ENCODE measurements around the gene RUBCNL. TPM values are rescaled to one million over a fixed set of nuclear protein-coding genes. Genes with fewer than 3 reads are reported as not detected.
"Not testable (repeated sequence)": the region's sequence is repeated elsewhere in the genome, so short reads cannot be mapped to it uniquely, and the experiment has no call there.

Gene RUBCNL
- total RNA-seq, 2 donors from 2014 or later, result 0.56 to 3.4 TPM

DNA sequence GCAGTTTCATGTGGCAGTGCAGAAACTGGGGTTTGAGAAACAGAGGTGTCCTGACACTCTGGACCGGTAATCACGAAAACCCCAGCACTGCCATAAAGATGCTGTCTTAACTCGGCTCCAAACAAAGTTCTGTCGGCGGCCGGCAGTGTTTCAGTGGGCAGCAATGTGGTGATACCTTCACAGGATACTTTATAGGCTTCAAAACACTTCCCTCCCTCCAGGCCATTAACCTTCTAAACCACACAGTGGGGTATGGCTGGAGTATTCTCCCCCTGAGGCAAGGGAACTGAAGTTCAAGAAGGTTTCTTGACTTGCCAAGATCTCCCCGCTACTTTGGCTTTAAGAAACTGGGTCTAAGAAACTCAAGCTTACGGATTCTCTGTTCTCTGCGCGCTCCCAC lies 1.1 kb downstream of the RUBCNL start:
- Mint-ChIP-seq H3K4me1 (peaks cover 17% of the 10 kb centered on the region), H3K27ac (no peak overlapping the region), H3K4me3 (peak overlapping the region; percentile 6), H3K36me3 (ENCODE audit: low read depth) (no peaks in the 10 kb centered on the region), H3K27me3 (peaks cover 32% of the 10 kb centered on the region), H3K9me3 (no peaks in the 10 kb centered on the region)
- no peak for ATAC-seq (replicated peaks)

GRCh38 chr13:46383383-46383782 lies 3.7 kb downstream of the RUBCNL start:
- Mint-ChIP-seq H3K4me3 (no peak overlapping the region), H3K4me1 (peaks cover 5% of the 10 kb centered on the region), H3K27ac (no peak overlapping the region), H3K27me3 (peaks cover 32% of the 10 kb centered on the region), H3K36me3 (ENCODE audit: low read depth) (no peaks in the 10 kb centered on the region), H3K9me3 (no peaks in the 10 kb centered on the region)
- no peak for ATAC-seq (replicated peaks)

DNA sequence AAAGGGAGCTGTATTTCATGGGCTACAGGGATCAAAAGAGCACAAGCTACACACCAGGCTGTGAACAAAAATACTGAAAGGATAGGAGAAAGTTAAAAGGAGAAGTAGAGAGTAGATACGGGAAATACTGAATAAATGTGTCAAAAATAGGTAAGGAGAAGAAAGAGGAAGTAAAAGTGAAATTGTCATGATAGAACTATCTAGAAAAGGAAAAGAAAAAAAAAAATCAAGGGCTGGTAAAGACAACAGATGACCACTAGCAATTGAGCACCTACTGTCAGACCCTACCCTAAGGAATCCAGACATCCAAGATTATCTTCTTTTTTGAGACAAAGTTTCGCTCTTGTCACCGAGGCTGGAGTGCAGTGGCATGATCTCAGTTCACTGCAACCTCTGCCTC lies 4.8 kb downstream of the RUBCNL start:
- no peaks in the 10 kb centered on the region for H3K9me3 Mint-ChIP-seq
- H3K27ac Mint-ChIP-seq, result no peak overlapping the region

GRCh38 chr13:46380242-46380641 lies 6.8 kb downstream of the RUBCNL start:
- Mint-ChIP-seq H3K4me1 (no peaks in the 10 kb centered on the region), H3K27me3 (peaks cover 16% of the 10 kb centered on the region), H3K4me3 (no peak overlapping the region), H3K36me3 (ENCODE audit: low read depth) (no peaks in the 10 kb centered on the region), H3K9me3 (no peaks in the 10 kb centered on the region), H3K27ac (no peak overlapping the region)
- ATAC-seq (replicated peaks), result no peak

More for the DNA sequence above, 4.8 kb downstream of the RUBCNL start:
- no peaks in the 10 kb centered on the region for H3K36me3 Mint-ChIP-seq (ENCODE audit: low read depth)
- no peak for ATAC-seq (replicated peaks)
- peaks cover under 1% of the 10 kb centered on the region for H3K4me1 Mint-ChIP-seq
- no peak overlapping the region for H3K4me3 Mint-ChIP-seq
- H3K27me3 Mint-ChIP-seq, result peaks cover 28% of the 10 kb centered on the region

DNA sequence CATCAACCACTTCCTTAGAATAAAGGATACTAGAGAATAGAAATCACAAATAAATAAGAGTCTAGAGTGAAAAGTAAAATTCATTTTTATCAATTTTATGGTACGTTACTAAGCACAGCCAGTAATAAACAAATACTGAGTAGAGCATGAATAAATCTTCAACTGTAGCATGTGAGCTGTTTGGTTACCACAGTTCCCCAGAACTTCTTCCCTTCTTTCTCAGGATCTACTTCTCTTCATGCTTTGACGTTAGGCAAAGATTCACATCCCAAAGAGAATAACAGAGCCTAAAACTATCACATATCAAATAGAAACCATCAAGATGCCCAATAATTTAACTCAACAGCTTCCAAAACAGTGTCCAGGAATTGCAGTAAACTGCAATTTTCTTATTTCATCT lies 7.4 kb downstream of the RUBCNL start:
- Mint-ChIP-seq H3K4me1 (no peaks in the 10 kb centered on the region), H3K27ac (no peak overlapping the region)
- no peak for ATAC-seq (replicated peaks)

DNA sequence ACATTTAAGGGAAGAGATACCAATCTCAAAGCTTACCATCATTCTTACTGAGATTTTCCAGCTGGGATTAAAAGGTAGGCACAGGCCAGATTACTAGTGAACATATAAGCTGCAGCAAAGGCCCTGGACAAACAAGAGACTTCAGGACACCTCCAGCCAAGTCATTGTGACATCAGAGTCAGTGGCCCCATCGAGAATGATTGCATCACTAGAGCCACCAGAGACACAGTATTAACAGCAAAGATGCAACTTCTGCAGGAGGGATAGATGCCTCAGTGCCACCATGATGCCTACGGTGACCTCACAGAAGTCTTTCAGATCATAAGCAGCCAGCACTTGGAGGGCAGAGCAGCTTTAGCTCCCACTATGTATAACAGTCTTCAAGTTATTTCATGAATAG lies 8.6 kb downstream of the RUBCNL start:
- no peaks in the 10 kb centered on the region for H3K4me1 Mint-ChIP-seq
- no peak overlapping the region for H3K4me3 Mint-ChIP-seq
- peaks cover 4% of the 10 kb centered on the region for H3K27me3 Mint-ChIP-seq
- no peaks in the 10 kb centered on the region for H3K36me3 Mint-ChIP-seq (ENCODE audit: low read depth)
- H3K27ac Mint-ChIP-seq, result no peak overlapping the region
- no peaks in the 10 kb centered on the region for H3K9me3 Mint-ChIP-seq
- ATAC-seq (replicated peaks), result no peak

More for the DNA sequence above, 7.4 kb downstream of the RUBCNL start:
- no peaks in the 10 kb centered on the region for H3K9me3 Mint-ChIP-seq
- H3K36me3 Mint-ChIP-seq (ENCODE audit: low read depth), result no peaks in the 10 kb centered on the region
- H3K27me3 Mint-ChIP-seq, result peaks cover 12% of the 10 kb centered on the region
- H3K4me3 Mint-ChIP-seq, result no peak overlapping the region

DNA sequence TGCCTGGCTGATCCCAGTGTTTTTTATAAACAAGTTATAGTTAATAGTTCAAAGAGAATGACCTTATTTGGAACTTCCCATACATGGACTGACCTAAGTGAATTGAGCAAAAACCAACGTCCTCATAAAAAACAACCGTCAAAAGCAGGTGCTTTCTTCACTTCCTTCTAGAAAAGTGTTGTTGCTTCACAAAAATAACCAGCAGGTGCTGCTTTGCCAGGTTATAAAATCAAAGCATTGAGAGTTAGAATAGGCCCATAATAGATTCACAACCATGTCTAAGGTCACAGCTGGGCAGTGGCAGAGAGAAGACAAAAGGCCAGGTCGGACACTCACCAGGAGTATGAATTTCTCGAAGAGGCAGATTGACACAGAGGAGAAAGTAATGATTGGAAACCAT lies 9.5 kb downstream of the RUBCNL start:
- no peaks in the 10 kb centered on the region for H3K9me3 Mint-ChIP-seq
- no peaks in the 10 kb centered on the region for H3K27me3 Mint-ChIP-seq
- no peaks in the 10 kb centered on the region for H3K4me1 Mint-ChIP-seq
- no peaks in the 10 kb centered on the region for H3K36me3 Mint-ChIP-seq (ENCODE audit: low read depth)
- no peak overlapping the region for H3K27ac Mint-ChIP-seq
- no peak overlapping the region for H3K4me3 Mint-ChIP-seq
- no peak for ATAC-seq (replicated peaks)

DNA sequence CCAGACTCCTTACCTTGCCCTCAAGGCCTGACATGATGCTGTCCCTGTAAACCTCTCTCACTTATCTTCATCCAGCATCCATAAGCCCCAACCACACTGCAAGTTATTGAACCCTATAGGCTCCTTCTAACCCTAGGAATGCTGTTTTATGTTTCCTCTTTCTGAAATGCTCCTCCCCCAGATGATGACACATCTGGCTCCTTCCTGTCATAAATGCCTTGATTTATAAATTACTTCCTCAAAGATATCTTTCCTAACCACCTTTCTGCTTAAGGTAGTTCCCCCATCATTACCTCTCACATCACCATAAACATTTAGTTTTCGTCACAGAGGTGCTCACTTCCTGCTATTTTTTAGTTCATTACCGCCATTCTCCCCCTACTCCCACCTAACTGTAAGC lies 12.3 kb downstream of the RUBCNL start:
- Mint-ChIP-seq H3K36me3 (ENCODE audit: low read depth) (no peaks in the 10 kb centered on the region), H3K4me3 (no peak overlapping the region), H3K9me3 (no peaks in the 10 kb centered on the region), H3K4me1 (no peaks in the 10 kb centered on the region), H3K27ac (no peak overlapping the region), H3K27me3 (no peaks in the 10 kb centered on the region)
- ATAC-seq (replicated peaks), result no peak

DNA sequence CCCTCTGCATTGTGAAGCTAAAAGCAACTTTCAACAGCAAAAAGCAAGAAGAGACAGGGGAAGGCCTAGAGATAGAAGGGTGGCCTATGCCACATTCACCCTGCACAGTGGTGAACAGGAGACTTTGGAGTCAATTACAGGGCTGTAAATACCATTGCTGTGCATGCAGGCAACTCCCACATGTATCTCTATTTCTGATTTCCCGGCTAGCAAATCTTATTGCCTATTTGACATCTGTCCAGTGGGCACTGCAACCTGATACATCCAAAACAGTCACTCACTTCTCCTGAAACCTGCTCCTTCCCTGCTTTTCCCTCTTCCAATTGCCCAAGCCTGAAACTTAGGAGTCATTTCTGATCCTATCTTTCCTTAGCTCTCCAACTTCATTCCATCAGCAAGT lies 13.4 kb downstream of the RUBCNL start:
- ATAC-seq (replicated peaks), result no peak
- no peak overlapping the region for H3K27ac Mint-ChIP-seq
- no peaks in the 10 kb centered on the region for H3K9me3 Mint-ChIP-seq
- no peak overlapping the region for H3K4me3 Mint-ChIP-seq
- no peaks in the 10 kb centered on the region for H3K27me3 Mint-ChIP-seq
- no peaks in the 10 kb centered on the region for H3K36me3 Mint-ChIP-seq (ENCODE audit: low read depth)
- no peaks in the 10 kb centered on the region for H3K4me1 Mint-ChIP-seq

- not testable (repeated sequence) for H3K27me3 Mint-ChIP-seq; H3K27ac Mint-ChIP-seq; H3K36me3 Mint-ChIP-seq (ENCODE audit: low read depth); H3K9me3 Mint-ChIP-seq; H3K4me3 Mint-ChIP-seq; H3K4me1 Mint-ChIP-seq; ATAC-seq (replicated peaks)
Observed at GRCh38 chr13:46372938-46373337, 14.1 kb downstream of the RUBCNL start.

- H3K27ac Mint-ChIP-seq, result no peak overlapping the region
- H3K4me3 Mint-ChIP-seq, result no peak overlapping the region
- no peak for ATAC-seq (replicated peaks)
- no peaks in the 10 kb centered on the region for H3K4me1 Mint-ChIP-seq
- H3K36me3 Mint-ChIP-seq (ENCODE audit: low read depth), result no peaks in the 10 kb centered on the region
- H3K9me3 Mint-ChIP-seq, result no peaks in the 10 kb centered on the region
- no peaks in the 10 kb centered on the region for H3K27me3 Mint-ChIP-seq
Observed at GRCh38 chr13:46372071-46372470, 15.0 kb downstream of the RUBCNL start.

DNA sequence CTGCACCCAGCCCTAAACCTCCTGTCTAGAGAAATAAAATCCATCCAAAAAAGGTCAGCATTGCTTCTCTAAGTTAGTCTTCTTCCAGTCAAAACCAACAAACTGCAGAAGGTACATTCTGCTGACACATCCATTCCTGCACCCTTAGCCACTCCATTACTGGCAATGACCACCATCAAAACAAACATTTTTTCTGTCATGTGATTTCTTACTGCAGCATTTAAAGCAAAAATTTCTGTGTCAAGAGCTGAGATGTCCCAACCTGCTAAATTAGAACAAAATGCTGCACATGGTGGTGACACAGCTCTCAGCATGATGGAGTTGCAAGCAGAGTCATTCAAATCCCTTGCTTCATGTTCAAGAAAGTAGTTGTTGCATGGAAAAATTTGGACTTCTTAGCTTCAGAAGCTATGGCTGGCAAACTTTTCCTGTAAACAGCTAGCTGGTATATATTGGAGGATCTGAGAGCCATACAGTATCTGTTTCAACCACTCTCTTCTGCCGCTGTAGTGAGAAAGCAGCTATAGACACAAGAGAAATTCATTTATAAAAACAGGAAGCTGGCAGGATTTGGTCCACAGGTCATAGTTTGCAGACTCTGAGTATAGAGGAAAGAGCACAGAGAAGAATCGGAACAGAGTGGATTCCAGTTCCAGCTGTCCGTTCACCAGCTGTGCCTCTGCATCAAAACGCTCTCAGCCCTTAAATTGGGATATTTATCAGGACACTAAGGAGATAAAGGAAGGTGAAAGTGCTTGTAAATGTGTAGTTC lies 17.4 kb downstream of the RUBCNL start:
- Mint-ChIP-seq H3K36me3 (ENCODE audit: low read depth) (no peaks in the 10 kb centered on the region), H3K9me3 (no peaks in the 10 kb centered on the region), H3K4me1 (no peaks in the 10 kb centered on the region), H3K27me3 (peaks cover 4% of the 10 kb centered on the region), H3K27ac (no peak overlapping the region), H3K4me3 (no peak overlapping the region)
- no peak for ATAC-seq (replicated peaks)

DNA sequence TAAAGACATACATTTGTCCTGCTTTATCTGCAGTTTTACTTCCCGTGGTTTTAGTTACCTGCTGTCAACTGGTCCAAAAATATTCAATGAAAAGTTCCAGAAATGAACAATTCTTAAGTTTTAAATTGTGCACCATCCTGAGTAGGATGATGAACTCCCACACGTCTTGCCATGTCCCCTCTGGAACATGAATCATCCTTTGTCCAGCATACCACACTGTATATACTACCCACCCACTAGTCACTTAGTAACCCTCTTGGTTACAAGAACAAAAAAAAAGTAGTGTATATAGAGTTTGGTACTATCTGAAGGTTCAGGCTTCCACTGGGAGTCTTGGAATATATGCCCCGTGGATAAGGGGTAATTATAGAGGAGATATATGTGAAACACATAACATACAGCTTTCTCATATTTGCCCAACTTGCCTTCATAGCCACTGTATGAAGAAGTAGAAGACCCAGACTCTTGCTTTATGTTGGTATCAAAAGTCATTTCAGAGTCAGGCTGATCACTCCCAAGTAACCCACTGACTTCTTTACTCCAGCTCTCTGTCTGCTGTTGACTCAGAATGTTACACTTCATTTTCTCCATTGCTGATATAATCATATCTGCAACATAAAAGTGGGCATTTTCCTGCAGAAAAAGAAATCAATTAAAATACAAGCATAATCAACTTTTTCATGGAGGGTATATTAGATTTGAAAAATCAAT lies 19.3 kb downstream of the RUBCNL start:
- Mint-ChIP-seq H3K4me3 (no peak overlapping the region), H3K36me3 (ENCODE audit: low read depth) (no peaks in the 10 kb centered on the region), H3K4me1 (no peaks in the 10 kb centered on the region), H3K9me3 (no peaks in the 10 kb centered on the region), H3K27me3 (peaks cover 4% of the 10 kb centered on the region), H3K27ac (no peak overlapping the region)
- peak; percentile 69 for ATAC-seq (replicated peaks)

DNA sequence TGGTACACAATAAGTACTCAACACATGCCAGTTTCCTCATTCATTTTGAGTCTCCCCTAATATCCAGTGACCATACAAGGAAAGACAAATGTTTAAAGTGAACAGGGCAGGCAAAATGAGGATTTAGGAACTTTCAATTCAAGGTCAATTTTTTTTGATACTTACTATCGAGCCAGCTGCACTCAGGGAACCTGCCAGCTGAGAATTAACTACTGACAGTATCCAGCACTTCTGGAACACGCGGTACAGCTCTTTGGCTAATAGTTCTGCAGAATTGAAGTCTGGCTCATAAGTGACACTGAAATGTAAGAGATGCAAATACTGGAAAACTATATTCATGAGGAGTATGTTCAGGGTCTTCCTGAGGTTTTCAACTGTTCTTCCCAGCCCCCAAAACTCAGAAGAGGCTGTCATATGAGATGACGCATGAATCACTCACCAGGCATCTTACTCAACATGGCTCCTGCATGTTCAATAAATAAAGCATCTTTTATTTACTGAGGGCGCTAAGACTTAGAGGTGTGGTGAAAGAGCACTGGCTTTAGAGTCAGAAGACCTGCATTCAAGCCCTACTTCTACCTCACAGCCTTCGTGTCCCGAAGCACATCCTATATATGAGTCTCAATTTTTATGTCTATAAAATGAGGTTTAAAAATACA lies 25.6 kb downstream of the RUBCNL start:
- H3K27ac Mint-ChIP-seq, result no peak overlapping the region
- H3K4me1 Mint-ChIP-seq, result no peaks in the 10 kb centered on the region
- no peaks in the 10 kb centered on the region for H3K36me3 Mint-ChIP-seq (ENCODE audit: low read depth)
- H3K4me3 Mint-ChIP-seq, result no peak overlapping the region
- ATAC-seq (replicated peaks), result no peak
- peaks cover 4% of the 10 kb centered on the region for H3K27me3 Mint-ChIP-seq
- H3K9me3 Mint-ChIP-seq, result no peaks in the 10 kb centered on the region

GRCh38 chr13:46360604-46361003 lies 26.4 kb downstream of the RUBCNL start:
- Mint-ChIP-seq H3K27me3 (no peaks in the 10 kb centered on the region), H3K36me3 (ENCODE audit: low read depth) (no peaks in the 10 kb centered on the region), H3K4me3 (no peak overlapping the region), H3K9me3 (no peaks in the 10 kb centered on the region), H3K4me1 (no peaks in the 10 kb centered on the region), H3K27ac (no peak overlapping the region)
- ATAC-seq (replicated peaks), result no peak

All from activated T-helper 17 cell treated with anti-CD3 and anti-CD28 coated beads, Interleukin-2, amount 50 U/mL, for 72 hours (primary cell).